Hepatocyte (in vitro differentiated cells): ENCODE results near the gene SNX24.

Experiments
- EZH2phosphoT487 ChIP-seq: fragments of 200-600 bp; sonication (generic); IDR thresholded peaks from one replicate; pipeline ENCODE4 v1.6.1; 2018; ENCODE audit warnings: antibody characterized with exemption, mild to moderate bottlenecking, low read depth, moderate library complexity; ENCODE audit not compliant: unreplicated experiment, severe bottlenecking
- TF ChIP-seq, protein P1 (sequence below): fragments of 200-600 bp; sonication (generic); IDR thresholded peaks from 2 replicates; pipeline ENCODE4 v1.5.1; 2016; ENCODE audit warnings: antibody characterized with exemption, mild to moderate bottlenecking; ENCODE audit not compliant: poor library complexity

DNA sequence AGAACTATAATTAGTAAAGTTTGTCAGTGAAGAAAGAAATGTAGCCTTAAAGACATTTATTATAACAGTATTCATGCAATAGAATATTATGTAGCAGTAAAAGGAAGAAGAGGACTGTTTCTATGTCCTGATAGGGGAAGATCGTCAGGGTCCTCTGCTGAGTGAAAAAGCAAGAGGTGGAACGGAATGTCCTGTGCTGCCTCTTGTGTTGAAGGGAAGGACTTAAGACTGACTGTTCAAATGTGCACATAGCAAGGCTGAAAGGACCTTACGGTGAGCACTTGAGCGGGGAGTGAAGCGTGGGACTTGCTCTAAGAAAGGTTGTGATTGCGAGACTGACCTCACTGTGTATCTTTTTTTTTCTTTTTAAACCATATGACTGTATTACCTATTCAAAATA, 63.2 kb downstream of the SNX24 start:
- no peak for TF ChIP-seq EZH2phosphoT487
- TF ChIP-seq, protein P1, sequence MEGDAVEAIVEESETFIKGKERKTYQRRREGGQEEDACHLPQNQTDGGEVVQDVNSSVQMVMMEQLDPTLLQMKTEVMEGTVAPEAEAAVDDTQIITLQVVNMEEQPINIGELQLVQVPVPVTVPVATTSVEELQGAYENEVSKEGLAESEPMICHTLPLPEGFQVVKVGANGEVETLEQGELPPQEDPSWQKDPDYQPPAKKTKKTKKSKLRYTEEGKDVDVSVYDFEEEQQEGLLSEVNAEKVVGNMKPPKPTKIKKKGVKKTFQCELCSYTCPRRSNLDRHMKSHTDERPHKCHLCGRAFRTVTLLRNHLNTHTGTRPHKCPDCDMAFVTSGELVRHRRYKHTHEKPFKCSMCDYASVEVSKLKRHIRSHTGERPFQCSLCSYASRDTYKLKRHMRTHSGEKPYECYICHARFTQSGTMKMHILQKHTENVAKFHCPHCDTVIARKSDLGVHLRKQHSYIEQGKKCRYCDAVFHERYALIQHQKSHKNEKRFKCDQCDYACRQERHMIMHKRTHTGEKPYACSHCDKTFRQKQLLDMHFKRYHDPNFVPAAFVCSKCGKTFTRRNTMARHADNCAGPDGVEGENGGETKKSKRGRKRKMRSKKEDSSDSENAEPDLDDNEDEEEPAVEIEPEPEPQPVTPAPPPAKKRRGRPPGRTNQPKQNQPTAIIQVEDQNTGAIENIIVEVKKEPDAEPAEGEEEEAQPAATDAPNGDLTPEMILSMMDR = no peak
